KG1 (cell line): ENCODE results near the gene CSNK2A2.

Source experiments
- DNase-seq: peaks from one replicate; lab custom pipeline; 2025; lab: John Stamatoyannopoulos, UW

CSNK2A2 gene

DNA sequence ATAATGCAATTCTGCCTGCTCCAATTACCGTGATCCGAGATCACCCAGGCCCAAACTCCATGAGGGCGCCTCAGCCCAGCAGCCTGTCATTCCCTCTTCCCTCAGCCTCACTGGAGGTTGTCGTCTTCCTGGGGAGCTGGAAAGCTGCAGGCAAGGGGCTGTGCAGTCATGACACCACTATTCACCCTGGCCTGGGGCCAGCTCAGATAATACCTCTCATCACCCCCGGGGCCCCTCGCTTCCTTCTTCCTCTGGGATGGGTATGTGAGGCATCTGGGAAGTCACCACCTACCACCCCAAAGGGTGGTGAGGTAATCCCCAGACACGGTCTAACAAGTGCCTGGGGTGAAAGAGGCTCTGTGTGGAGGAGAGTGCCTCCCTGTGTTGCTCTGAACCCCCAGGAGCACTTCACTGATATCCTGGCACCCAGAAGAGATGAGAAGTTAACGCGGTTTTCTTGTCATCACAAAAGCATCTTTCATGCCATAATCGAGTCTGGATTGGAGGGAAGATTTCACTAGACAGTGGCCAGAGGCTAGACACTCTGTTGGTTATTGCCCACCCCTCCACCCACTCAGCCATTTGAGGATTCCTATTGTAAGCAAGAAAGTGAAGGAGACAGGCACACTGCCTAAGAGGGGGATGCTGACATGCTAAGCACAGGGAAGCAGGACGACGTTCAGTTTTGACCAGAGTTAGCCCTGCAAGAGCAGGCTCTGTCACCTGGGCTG lies 87.2 kb downstream of the CSNK2A2 start:
- no peak for DNase-seq

DNA sequence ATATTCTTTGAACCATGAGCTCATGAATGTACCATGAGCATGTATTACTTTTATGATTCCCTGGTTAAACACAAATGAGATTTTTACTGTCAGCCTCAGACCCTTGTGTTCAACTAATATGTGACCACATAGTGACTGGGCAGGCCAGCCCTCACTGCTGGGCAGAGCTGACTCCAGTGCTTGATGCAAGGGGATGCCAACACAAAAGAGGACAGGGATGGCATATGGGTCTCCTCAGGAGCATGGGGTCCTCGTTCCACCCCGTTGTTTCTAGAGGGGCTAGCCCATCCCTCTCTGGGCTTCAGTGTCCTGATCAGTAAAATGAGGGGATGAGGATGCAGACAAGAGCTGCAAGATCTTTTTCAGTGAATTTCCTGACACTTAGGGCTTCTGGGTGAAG lies 88.0 kb downstream of the CSNK2A2 start:
- DNase-seq: no peak

DNA sequence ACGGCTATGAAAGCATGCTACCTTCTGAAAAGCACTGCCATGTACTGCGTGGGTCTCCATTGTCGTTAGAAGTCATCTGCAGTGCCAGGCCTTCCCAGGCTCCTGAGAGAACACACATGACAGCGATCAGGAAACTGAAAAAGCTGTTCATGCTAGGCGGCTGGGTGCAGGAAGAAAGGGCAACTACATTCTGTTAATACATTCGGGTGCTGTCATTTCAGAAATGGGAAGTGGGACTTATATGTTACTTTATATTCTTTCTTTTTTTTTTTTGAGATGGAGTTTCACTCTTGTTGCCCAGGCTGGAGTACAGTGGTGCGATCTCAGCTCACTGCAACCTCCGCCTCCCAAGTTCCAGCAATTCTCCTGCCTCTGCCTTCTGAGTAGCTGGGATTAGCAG lies 88.6 kb downstream of the CSNK2A2 start:
- no peak for DNase-seq
